Measurements from ENCODE around the gene SLC13A2.

SLC13A2 gene

GRCh38 chr17:28538296-28538895 is 65.0 kb downstream of the SLC13A2 start:
- H4K8ac ChIP-seq (ENCODE audit: low read depth, low read length), result no peak overlapping the region
- H3K4me3 ChIP-seq (ENCODE audit: low read length), result no peak overlapping the region
- H2BK120ac ChIP-seq (ENCODE audit: low read depth, low read length), result no peak overlapping the region
- no peak overlapping the region for H3K4me2 ChIP-seq (ENCODE audit: low read length)
- no peak overlapping the region for H4K5ac ChIP-seq (ENCODE audit: low read length)
- no peaks in the 10 kb centered on the region for H3K27me3 ChIP-seq (ENCODE audit: insufficient read depth, low read length, poor library complexity)
- H3K79me2 ChIP-seq (ENCODE audit: control insufficient read depth, insufficient read depth, low read length), result no peaks in the 10 kb centered on the region
- H3K4ac ChIP-seq (ENCODE audit: low read depth, low read length), result no peak overlapping the region
- H3K18ac ChIP-seq (ENCODE audit: low read length), result no peak overlapping the region
- no peak overlapping the region for H2BK15ac ChIP-seq (replicated peaks; ENCODE audit: low read depth)
- no peaks in the 10 kb centered on the region for H3K79me1 ChIP-seq (ENCODE audit: low read length)
- H3K4me1 ChIP-seq (ENCODE audit: control insufficient read depth, low read depth, low read length), result no peaks in the 10 kb centered on the region
- H2BK5ac ChIP-seq (ENCODE audit: low read length), result no peak overlapping the region
- no peak for DNase-seq
- H3K56ac ChIP-seq (ENCODE audit: low read length), result no peak overlapping the region
- H3K36me3 ChIP-seq (ENCODE audit: control insufficient read depth, insufficient read depth, low read length), result no peaks in the 10 kb centered on the region
- H2AK5ac ChIP-seq (ENCODE audit: low read length), result no peak overlapping the region
- H3K23ac ChIP-seq (ENCODE audit: low read length), result no peak overlapping the region
- no peak overlapping the region for H3K9ac ChIP-seq (ENCODE audit: low read length)
- no peak overlapping the region for H3K27ac ChIP-seq (ENCODE audit: low read depth, low read length)
- WGBS (ENCODE audit: extremely low coverage, insufficient coverage, low lambda C conversion rate), result no CpG with 5 or more reads among the region's 14 CpGs

GRCh38 chr17:28540231-28540630 is 66.8 kb downstream of the SLC13A2 start:
- Histone ChIP-seq H4K8ac (ENCODE audit: low read depth, low read length) (no peak overlapping the region), H2BK5ac (ENCODE audit: low read length) (no peak overlapping the region), H2AK5ac (ENCODE audit: low read length) (no peak overlapping the region), H3K4ac (ENCODE audit: low read depth, low read length) (no peak overlapping the region), H3K23ac (ENCODE audit: low read length) (no peak overlapping the region), H3K4me3 (ENCODE audit: low read length) (no peak overlapping the region), H3K79me1 (ENCODE audit: low read length) (no peaks in the 10 kb centered on the region), H3K56ac (ENCODE audit: low read length) (no peak overlapping the region), H3K4me1 (ENCODE audit: control insufficient read depth, low read depth, low read length) (no peaks in the 10 kb centered on the region), H2BK120ac (ENCODE audit: low read depth, low read length) (no peak overlapping the region), H3K36me3 (ENCODE audit: control insufficient read depth, insufficient read depth, low read length) (no peaks in the 10 kb centered on the region), H3K27ac (ENCODE audit: low read depth, low read length) (no peak overlapping the region), H3K27me3 (ENCODE audit: insufficient read depth, low read length, poor library complexity) (no peaks in the 10 kb centered on the region), H3K9ac (ENCODE audit: low read length) (no peak overlapping the region), H4K5ac (ENCODE audit: low read length) (no peak overlapping the region), H3K18ac (ENCODE audit: low read length) (no peak overlapping the region), H3K79me2 (ENCODE audit: control insufficient read depth, insufficient read depth, low read length) (no peaks in the 10 kb centered on the region), H2BK15ac (replicated peaks; ENCODE audit: low read depth) (no peak overlapping the region), H3K4me2 (ENCODE audit: low read length) (no peak overlapping the region)
- DNase-seq, result no peak
- WGBS (ENCODE audit: extremely low coverage, insufficient coverage, low lambda C conversion rate), result no CpG with 5 or more reads among the region's 4 CpGs

- DNase-seq, result no peak
- no peak overlapping the region for H2BK5ac ChIP-seq (ENCODE audit: low read length)
- no peaks in the 10 kb centered on the region for H3K36me3 ChIP-seq (ENCODE audit: control insufficient read depth, insufficient read depth, low read length)
- no peak overlapping the region for H3K27ac ChIP-seq (ENCODE audit: low read depth, low read length)
- H2AK5ac ChIP-seq (ENCODE audit: low read length), result no peak overlapping the region
- no peak overlapping the region for H3K56ac ChIP-seq (ENCODE audit: low read length)
- no peaks in the 10 kb centered on the region for H3K79me2 ChIP-seq (ENCODE audit: control insufficient read depth, insufficient read depth, low read length)
- no peak overlapping the region for H3K4me3 ChIP-seq (ENCODE audit: low read length)
- no peak overlapping the region for H3K23ac ChIP-seq (ENCODE audit: low read length)
- no peak overlapping the region for H3K9ac ChIP-seq (ENCODE audit: low read length)
- no peak overlapping the region for H3K4me2 ChIP-seq (ENCODE audit: low read length)
- H3K27me3 ChIP-seq (ENCODE audit: insufficient read depth, low read length, poor library complexity), result no peaks in the 10 kb centered on the region
- H3K4me1 ChIP-seq (ENCODE audit: control insufficient read depth, low read depth, low read length), result no peaks in the 10 kb centered on the region
- no peak overlapping the region for H2BK15ac ChIP-seq (replicated peaks; ENCODE audit: low read depth)
- H3K18ac ChIP-seq (ENCODE audit: low read length), result no peak overlapping the region
- H2BK120ac ChIP-seq (ENCODE audit: low read depth, low read length), result no peak overlapping the region
- H4K5ac ChIP-seq (ENCODE audit: low read length), result no peak overlapping the region
- no peak overlapping the region for H3K4ac ChIP-seq (ENCODE audit: low read depth, low read length)
- H3K79me1 ChIP-seq (ENCODE audit: low read length), result no peaks in the 10 kb centered on the region
- WGBS (ENCODE audit: extremely low coverage, insufficient coverage, low lambda C conversion rate), result no CpG with 5 or more reads among the region's 4 CpGs
- H4K8ac ChIP-seq (ENCODE audit: low read depth, low read length), result no peak overlapping the region
Measured at GRCh38 chr17:28541439-28541838, 68.0 kb downstream of the SLC13A2 start.

- no peak overlapping the region for H3K27ac ChIP-seq (ENCODE audit: low read depth, low read length)
- no peak overlapping the region for H3K56ac ChIP-seq (ENCODE audit: low read length)
- H2BK15ac ChIP-seq (replicated peaks; ENCODE audit: low read depth), result no peak overlapping the region
- no peak overlapping the region for H2AK5ac ChIP-seq (ENCODE audit: low read length)
- H3K4ac ChIP-seq (ENCODE audit: low read depth, low read length), result no peak overlapping the region
- H3K4me3 ChIP-seq (ENCODE audit: low read length), result no peak overlapping the region
- no peak overlapping the region for H3K18ac ChIP-seq (ENCODE audit: low read length)
- H3K9ac ChIP-seq (ENCODE audit: low read length), result no peak overlapping the region
- no peaks in the 10 kb centered on the region for H3K79me1 ChIP-seq (ENCODE audit: low read length)
- H3K4me1 ChIP-seq (ENCODE audit: control insufficient read depth, low read depth, low read length), result no peaks in the 10 kb centered on the region
- H3K4me2 ChIP-seq (ENCODE audit: low read length), result no peak overlapping the region
- H4K5ac ChIP-seq (ENCODE audit: low read length), result no peak overlapping the region
- H3K79me2 ChIP-seq (ENCODE audit: control insufficient read depth, insufficient read depth, low read length), result no peaks in the 10 kb centered on the region
- peak; percentile 57 for DNase-seq
- H4K8ac ChIP-seq (ENCODE audit: low read depth, low read length), result no peak overlapping the region
- no CpG with 5 or more reads among the region's 4 CpGs for WGBS (ENCODE audit: extremely low coverage, insufficient coverage, low lambda C conversion rate)
- no peak overlapping the region for H3K23ac ChIP-seq (ENCODE audit: low read length)
- H3K27me3 ChIP-seq (ENCODE audit: insufficient read depth, low read length, poor library complexity), result no peaks in the 10 kb centered on the region
- H2BK120ac ChIP-seq (ENCODE audit: low read depth, low read length), result no peak overlapping the region
- no peak overlapping the region for H2BK5ac ChIP-seq (ENCODE audit: low read length)
- H3K36me3 ChIP-seq (ENCODE audit: control insufficient read depth, insufficient read depth, low read length), result no peaks in the 10 kb centered on the region
Measured at GRCh38 chr17:28544402-28545140, 71.1 kb downstream of the SLC13A2 start.

- no peaks in the 10 kb centered on the region for H3K4me1 ChIP-seq (ENCODE audit: control insufficient read depth, low read depth, low read length)
- H3K4ac ChIP-seq (ENCODE audit: low read depth, low read length), result no peak overlapping the region
- H3K56ac ChIP-seq (ENCODE audit: low read length), result no peak overlapping the region
- no peak overlapping the region for H4K8ac ChIP-seq (ENCODE audit: low read depth, low read length)
- no peak overlapping the region for H2BK15ac ChIP-seq (replicated peaks; ENCODE audit: low read depth)
- no peak for DNase-seq
- H3K9ac ChIP-seq (ENCODE audit: low read length), result no peak overlapping the region
- H3K36me3 ChIP-seq (ENCODE audit: control insufficient read depth, insufficient read depth, low read length), result no peaks in the 10 kb centered on the region
- H3K4me2 ChIP-seq (ENCODE audit: low read length), result no peak overlapping the region
- H3K27ac ChIP-seq (ENCODE audit: low read depth, low read length), result no peak overlapping the region
- H3K18ac ChIP-seq (ENCODE audit: low read length), result no peak overlapping the region
- no peak overlapping the region for H4K5ac ChIP-seq (ENCODE audit: low read length)
- H2AK5ac ChIP-seq (ENCODE audit: low read length), result no peak overlapping the region
- H3K23ac ChIP-seq (ENCODE audit: low read length), result no peak overlapping the region
- no peak overlapping the region for H3K4me3 ChIP-seq (ENCODE audit: low read length)
- no peaks in the 10 kb centered on the region for H3K27me3 ChIP-seq (ENCODE audit: insufficient read depth, low read length, poor library complexity)
- no peak overlapping the region for H2BK120ac ChIP-seq (ENCODE audit: low read depth, low read length)
- no peaks in the 10 kb centered on the region for H3K79me2 ChIP-seq (ENCODE audit: control insufficient read depth, insufficient read depth, low read length)
- no peaks in the 10 kb centered on the region for H3K79me1 ChIP-seq (ENCODE audit: low read length)
- WGBS (ENCODE audit: extremely low coverage, insufficient coverage, low lambda C conversion rate), result no CpG with 5 or more reads among the region's 2 CpGs
- H2BK5ac ChIP-seq (ENCODE audit: low read length), result no peak overlapping the region
Measured at GRCh38 chr17:28545141-28545503, 71.7 kb downstream of the SLC13A2 start.

Measured in mesendoderm (in vitro differentiated cells).